HG03575 (cell line): ENCODE data around the gene SEC24B.
"Not testable (repeated sequence)": the region's sequence is repeated elsewhere in the genome, so short reads cannot be mapped to it uniquely, and the experiment has no call there.

ENCODE experiments used
- ATAC-seq: cut with Tn5 transposase; IDR thresholded peaks from one replicate; pipeline ENCODE4 v1.9.1; 2021; ENCODE audit not compliant: unreplicated experiment, insufficient number of reproducible peaks, low FRiP score; ENCODE audit errors: extremely low read depth

SEC24B gene

GRCh38 chr4:109486007-109486406, 52.4 kb downstream of the SEC24B start:
- ATAC-seq, result no peak

DNA sequence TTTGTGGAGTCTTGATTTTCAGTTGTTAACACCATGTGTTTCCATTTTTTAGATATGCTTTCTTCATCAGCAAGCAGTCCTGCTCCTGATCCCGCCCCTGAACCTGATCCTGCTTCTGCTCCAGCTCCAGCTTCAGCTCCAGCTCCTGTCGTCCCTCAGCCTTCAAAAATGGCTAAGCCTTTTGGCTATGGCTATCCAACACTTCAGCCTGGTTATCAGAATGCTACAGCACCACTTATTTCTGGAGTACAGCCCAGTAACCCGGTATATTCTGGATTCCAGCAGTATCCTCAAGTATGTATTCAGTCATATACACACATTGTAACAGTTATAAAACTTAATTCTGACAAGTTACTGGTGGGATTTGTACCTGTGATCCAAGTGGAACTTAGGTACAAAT, 60.9 kb downstream of the SEC24B start:
- ATAC-seq, result no peak

- ATAC-seq, result no peak
Measured at GRCh38 chr4:109495514-109495913, 61.9 kb downstream of the SEC24B start.

GRCh38 chr4:109496875-109497274, 63.3 kb downstream of the SEC24B start:
- no peak for ATAC-seq

DNA sequence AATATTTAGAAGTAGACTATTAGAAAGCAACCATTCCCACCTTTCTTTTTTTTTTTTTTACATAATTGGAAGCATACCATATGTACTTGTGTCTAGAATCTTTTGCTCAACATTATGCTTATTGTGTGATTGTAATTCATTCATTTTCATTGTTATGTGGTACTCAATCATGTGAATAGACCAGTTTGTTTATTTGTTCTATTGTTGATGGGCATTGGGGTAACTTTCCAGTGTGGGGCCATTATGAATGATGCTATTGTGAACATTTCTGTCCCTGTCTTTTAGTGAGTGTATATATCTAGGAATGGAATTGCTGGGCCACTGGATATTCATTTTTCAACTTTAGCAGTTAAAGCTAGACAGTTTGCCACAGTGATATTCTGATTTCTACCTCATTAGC, 63.9 kb downstream of the SEC24B start:
- no peak for ATAC-seq

- no peak for ATAC-seq
Measured at GRCh38 chr4:109499513-109499912, 65.9 kb downstream of the SEC24B start.

GRCh38 chr4:109506890-109507289, 73.3 kb downstream of the SEC24B start:
- no peak for ATAC-seq

GRCh38 chr4:109510687-109511086, 77.1 kb downstream of the SEC24B start:
- ATAC-seq, result no peak

GRCh38 chr4:109511414-109511813, 77.8 kb downstream of the SEC24B start:
- no peak for ATAC-seq

GRCh38 chr4:109513368-109513767, 79.8 kb downstream of the SEC24B start:
- ATAC-seq, result not testable (repeated sequence)

- no peak for ATAC-seq
Measured at GRCh38 chr4:109532182-109532581, 98.6 kb downstream of the SEC24B start.

DNA sequence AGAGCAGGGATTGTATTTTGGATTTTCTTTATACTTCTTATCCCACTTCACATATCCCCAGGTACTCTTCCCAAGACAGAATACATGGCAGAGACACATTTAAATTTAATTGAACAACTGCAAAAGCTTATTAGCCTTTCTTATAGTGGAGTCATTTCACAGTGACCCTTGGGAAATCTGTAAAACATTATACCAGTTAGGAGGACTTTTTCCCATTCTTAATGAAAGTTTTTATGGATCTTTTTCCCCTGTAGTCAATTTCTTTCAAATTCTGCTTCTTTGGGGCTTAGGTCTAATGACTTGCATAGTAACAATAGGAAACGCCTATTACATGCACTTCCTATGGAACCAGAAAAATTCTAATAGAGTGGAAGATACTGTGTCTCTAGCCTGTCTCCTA, 111.8 kb downstream of the SEC24B start:
- no peak for ATAC-seq

DNA sequence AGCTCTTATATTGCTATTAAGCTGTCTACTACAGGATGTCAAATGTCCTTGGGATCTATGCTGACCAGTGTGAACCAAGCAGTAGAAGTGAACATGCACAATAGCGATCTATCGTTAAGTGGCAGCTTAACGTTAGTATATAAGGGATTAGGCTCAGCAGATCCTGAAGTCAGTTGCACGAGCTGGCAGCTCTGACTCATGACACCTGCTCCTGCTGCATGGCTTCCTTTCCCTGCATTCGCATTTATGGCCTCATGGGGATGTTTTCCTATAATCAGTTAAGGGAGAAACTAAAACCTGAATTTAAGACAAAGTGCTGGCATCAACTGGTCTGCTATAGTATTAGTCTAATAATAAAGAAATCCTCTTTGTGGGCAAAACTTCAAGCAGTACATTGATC, 113.8 kb downstream of the SEC24B start:
- ATAC-seq, result no peak

DNA sequence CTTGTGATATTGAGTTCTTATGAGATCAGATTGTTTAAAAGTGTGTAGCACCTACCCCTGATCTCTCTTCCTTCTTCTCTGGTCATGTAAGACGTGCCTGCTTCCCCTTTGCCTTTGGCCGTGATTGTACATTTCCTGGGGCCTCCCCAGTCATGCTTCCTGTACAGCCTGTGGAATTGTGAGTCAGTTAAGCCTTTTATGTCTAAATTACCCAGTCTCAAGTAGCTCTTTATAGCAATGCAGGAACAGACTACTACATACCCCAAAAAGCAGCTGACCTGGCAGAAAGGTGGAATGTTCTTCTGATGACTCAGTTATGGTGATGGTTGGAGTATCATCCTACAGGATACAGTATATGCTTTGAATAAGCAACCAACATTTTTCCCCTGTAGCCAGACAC, 115.0 kb downstream of the SEC24B start:
- no peak for ATAC-seq

GRCh38 chr4:109552237-109552636, 118.6 kb downstream of the SEC24B start:
- ATAC-seq, result no peak

DNA sequence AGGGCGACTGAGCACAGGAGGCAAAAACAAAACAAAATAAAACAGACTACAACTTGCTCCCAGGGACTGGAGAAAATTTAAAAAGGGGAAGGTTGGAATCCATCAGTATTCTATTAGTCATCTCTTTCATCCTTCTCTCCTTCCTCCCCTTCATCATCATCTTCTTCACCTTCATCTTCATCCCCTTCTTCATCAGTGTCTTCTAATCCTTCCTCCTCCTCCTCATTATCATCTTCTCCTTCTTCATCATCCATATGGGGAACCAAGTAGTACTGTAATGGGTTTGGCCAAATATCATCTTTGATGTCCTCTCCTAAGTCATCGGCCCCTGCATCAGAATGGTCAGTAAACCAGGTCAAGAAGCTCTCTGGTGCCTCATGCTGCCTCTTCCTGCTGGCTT, 119.5 kb downstream of the SEC24B start:
- ATAC-seq, result no peak

- no peak for ATAC-seq
Measured at GRCh38 chr4:109554971-109555370, 121.4 kb downstream of the SEC24B start.

- ATAC-seq, result no peak
Measured at GRCh38 chr4:109557433-109557832, 123.8 kb downstream of the SEC24B start.

DNA sequence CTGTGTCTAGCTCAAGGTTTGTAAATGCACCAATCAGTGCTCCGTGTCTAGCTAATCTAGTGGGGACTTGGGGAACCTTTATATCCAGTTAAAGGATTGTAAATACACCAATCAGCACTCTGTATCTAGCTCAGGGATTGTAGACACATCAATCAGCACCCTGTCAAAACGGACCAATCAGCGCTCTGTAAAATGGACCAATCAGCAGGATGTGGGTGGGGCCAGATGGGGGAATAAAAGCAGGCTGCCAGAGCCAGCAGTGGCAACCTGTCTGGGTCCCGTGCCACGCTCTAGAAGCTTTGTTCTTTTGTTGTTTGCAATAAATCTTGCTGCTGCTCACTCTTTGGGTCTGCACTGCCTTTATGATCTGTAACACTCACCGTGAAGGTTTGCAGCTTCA, 124.5 kb downstream of the SEC24B start:
- not testable (repeated sequence) for ATAC-seq

- peak; percentile 3 for ATAC-seq
Measured at GRCh38 chr4:109559625-109559982, 126.0 kb downstream of the SEC24B start.

GRCh38 chr4:109559983-109560686, 126.5 kb downstream of the SEC24B start, which contains the start of gene MCUB:
Gene MCUB, plus strand, starts transcription at chr4:109560246. Its CDS starts 92 bp downstream, at chr4:109560338.
- ATAC-seq, result peak; percentile 64
